HG02973 (cell line): ENCODE measurements around the gene PCNX3.
"Not testable (repeated sequence)": the region's sequence is repeated elsewhere in the genome, so short reads cannot be mapped to it uniquely, and the experiment has no call there.

Experiments
- ATAC-seq: cut with Tn5 transposase; IDR thresholded peaks from one replicate; pipeline ENCODE4 v1.9.1; 2021; ENCODE audit warnings: moderate library complexity; ENCODE audit not compliant: unreplicated experiment

PCNX3 gene

DNA sequence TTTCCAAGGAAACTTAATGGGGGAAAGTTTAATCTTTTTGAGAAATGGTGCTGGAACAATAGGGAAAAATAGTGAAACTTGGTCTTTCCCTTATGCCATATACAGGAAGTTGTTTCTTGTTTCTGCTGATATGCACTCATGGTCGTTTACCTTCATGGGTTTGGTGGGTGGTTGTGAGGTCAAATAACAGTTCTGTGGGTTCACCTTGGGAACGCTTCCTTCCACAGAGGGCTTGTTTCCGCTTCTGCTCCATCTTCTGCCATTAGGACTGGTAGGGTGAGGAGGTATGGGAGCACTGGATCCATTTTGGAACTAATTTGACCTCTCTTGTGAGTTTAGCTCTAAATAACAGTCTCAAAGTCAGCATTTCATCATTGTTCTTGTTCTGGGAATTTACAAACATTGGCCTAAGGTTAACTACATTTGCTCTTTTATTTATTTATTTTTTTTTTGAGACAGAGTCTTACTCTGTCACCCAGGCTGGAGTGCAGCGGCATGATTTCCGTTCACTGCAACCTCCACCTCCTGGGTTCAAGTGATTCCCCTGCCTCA, 64.7 kb downstream of the PCNX3 start:
- no peak for ATAC-seq

DNA sequence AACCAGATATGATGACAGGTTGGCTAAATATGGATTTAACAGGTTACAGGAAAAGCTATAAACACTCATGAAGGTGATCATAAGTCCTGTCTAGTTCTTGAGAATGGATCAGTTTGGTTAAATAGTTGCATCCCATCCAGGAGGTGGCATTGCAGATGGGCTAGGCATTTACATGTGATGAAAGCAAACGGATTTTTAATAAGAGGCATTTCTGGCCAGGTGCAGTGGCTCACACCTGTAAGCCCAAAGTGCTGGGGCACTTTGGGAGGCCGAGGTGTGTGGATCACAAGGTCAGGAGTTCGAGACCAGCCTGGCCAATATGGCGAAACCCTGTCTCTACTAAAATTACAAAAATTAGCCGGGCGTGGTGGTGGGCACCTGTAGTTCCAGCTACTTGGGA, 67.9 kb downstream of the PCNX3 start:
- not testable (repeated sequence) for ATAC-seq

DNA sequence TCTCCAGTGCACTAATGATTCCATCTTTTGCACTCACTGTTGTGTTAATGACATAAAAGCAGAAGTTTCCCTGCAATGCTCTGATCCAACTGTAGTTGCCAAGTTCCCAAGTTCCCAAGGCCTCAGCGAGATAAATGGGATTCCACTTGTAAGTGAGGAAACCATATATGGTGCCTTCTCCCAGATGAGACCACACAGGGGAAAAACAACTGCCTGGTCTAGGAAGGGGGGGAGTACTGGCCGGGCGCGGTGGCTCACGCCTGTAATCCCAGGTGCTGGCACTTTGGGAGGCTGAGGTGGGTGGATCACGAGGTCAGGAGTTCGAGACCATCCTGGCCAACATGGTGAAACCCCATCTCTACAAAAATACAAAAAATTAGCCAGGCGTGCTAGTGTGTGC, 70.4 kb downstream of the PCNX3 start:
- no peak for ATAC-seq
